PFSK-1 (cell line): ENCODE measurements around the gene IFT88.

Source experiments
- FOXP2 ChIP-seq: optimal IDR thresholded peaks from 2 replicates; pipeline ENCODE3; 2011; ENCODE audit warnings: borderline replicate concordance, control low read depth, inconsistent platforms; ENCODE audit not compliant: insufficient read depth; ENCODE audit errors: extremely low read length, extremely low read depth
- POLR2AphosphoS5 ChIP-seq: IDR thresholded peaks from 2 replicates; pipeline ENCODE4 v1.6.1; 2012; ENCODE audit warnings: low read depth, mild to moderate bottlenecking, control low read depth, low read length, moderate library complexity
- SIN3A ChIP-seq: IDR thresholded peaks from 2 replicates; pipeline ENCODE4 v1.6.1; 2012; ENCODE audit warnings: mild to moderate bottlenecking, low read length, moderate library complexity, borderline replicate concordance; ENCODE audit not compliant: insufficient read depth
- TAF1 ChIP-seq: IDR thresholded peaks from 2 replicates; pipeline ENCODE4 v1.6.1; 2012; ENCODE audit warnings: low read length, control low read depth, borderline replicate concordance; ENCODE audit not compliant: insufficient read depth
- TF ChIP-seq, protein P1 (sequence below), 2 experiments: IDR thresholded peaks; 2 replicates each; pipeline versions ENCODE4 v1.6.1 to v1.8.0; 2011 to 2012; ENCODE audit warnings: low read depth in 2 of 2, low read length in 2 of 2, control low read depth in 1 of 2, inconsistent platforms in 1 of 2, mild to moderate bottlenecking in 1 of 2, moderate library complexity in 1 of 2; ENCODE audit not compliant: insufficient read depth in 1 of 2

Gene IFT88

GRCh38 chr13:20565115-20565736, 1.7 kb upstream of the IFT88 start:
- TF ChIP-seq FOXP2: no peak

DNA sequence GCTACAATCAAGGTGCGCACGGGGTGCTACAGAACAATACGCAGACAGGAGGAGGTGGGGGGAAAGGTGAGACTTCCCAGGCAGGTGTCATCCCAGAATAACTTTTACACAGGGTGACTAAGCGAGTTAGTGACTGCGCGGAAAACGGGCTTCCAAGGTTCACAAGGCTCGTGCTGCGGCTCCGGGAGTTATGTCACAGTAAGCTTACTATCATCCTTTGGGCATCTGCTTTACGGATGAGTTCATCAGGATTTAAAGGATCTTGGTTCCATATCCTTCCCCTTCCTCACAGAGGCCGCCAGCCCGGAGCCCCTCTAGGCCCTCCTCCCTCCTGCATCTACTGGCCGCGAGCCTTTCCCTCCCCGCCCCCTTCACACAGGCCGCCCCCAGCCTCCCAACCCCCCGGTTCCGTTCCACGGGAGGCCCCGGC, 474 bp upstream of the IFT88 start:
- TF ChIP-seq SIN3A (no peak), POLR2AphosphoS5 (no peak), FOXP2 (no peak), TAF1 (no peak)
- TF ChIP-seq, protein P1, sequence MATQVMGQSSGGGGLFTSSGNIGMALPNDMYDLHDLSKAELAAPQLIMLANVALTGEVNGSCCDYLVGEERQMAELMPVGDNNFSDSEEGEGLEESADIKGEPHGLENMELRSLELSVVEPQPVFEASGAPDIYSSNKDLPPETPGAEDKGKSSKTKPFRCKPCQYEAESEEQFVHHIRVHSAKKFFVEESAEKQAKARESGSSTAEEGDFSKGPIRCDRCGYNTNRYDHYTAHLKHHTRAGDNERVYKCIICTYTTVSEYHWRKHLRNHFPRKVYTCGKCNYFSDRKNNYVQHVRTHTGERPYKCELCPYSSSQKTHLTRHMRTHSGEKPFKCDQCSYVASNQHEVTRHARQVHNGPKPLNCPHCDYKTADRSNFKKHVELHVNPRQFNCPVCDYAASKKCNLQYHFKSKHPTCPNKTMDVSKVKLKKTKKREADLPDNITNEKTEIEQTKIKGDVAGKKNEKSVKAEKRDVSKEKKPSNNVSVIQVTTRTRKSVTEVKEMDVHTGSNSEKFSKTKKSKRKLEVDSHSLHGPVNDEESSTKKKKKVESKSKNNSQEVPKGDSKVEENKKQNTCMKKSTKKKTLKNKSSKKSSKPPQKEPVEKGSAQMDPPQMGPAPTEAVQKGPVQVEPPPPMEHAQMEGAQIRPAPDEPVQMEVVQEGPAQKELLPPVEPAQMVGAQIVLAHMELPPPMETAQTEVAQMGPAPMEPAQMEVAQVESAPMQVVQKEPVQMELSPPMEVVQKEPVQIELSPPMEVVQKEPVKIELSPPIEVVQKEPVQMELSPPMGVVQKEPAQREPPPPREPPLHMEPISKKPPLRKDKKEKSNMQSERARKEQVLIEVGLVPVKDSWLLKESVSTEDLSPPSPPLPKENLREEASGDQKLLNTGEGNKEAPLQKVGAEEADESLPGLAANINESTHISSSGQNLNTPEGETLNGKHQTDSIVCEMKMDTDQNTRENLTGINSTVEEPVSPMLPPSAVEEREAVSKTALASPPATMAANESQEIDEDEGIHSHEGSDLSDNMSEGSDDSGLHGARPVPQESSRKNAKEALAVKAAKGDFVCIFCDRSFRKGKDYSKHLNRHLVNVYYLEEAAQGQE (IDR thresholded peaks at IDR 0.05; ENCODE audit: insufficient read depth in 1 of 2, low read depth in 2 of 2, low read length in 2 of 2): no peak

GRCh38 chr13:20567881-20568528, 1.0 kb downstream of the IFT88 start:
- TF ChIP-seq, protein P1 (IDR thresholded peaks at IDR 0.05; ENCODE audit: insufficient read depth in 1 of 2, low read depth in 2 of 2, low read length in 2 of 2): no peak
- TF ChIP-seq FOXP2: no peak
- TF ChIP-seq TAF1: no peak
- TF ChIP-seq SIN3A: no peak
- TF ChIP-seq POLR2AphosphoS5: no peak

DNA sequence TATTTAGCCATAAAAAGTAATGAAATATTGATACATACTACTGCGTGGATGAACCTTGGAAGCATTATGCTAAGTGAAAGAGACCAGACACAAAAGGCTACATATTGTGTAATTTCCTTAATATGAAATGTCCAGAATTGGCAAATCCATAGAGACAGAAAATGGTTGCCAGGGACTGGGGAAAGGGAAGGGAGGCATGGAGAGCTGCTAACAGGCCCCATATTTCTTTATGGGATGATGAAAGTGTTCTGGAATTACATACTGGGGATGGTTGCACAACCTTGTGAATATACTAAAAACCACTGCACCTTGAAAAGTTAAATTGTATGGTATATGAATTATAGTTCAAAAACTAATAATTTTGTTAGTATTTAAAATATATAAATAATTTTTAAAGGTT, 3.6 kb downstream of the IFT88 start:
- TF ChIP-seq FOXP2 (no peak), POLR2AphosphoS5 (no peak), SIN3A (no peak), TAF1 (no peak)
- TF ChIP-seq, protein P1 (IDR thresholded peaks at IDR 0.05; ENCODE audit: insufficient read depth in 1 of 2, low read depth in 2 of 2, low read length in 2 of 2): no peak

GRCh38 chr13:20571676-20572075, 4.7 kb downstream of the IFT88 start:
- no peak for TF ChIP-seq POLR2AphosphoS5
- TF ChIP-seq FOXP2: no peak
- no peak for TF ChIP-seq TAF1
- TF ChIP-seq SIN3A: no peak
- TF ChIP-seq, protein P1 (IDR thresholded peaks at IDR 0.05; ENCODE audit: insufficient read depth in 1 of 2, low read depth in 2 of 2, low read length in 2 of 2): no peak
